ENCODE data around the gene DGAT2.

Gene DGAT2

GRCh38 chr11:75757651-75758050 is 10.9 kb upstream of the DGAT2 start:
- DNase-seq, result no peak

- DNase-seq, result no peak
Measured at GRCh38 chr11:75759832-75760231, 8.7 kb upstream of the DGAT2 start.

GRCh38 chr11:75760243-75760642 is 8.3 kb upstream of the DGAT2 start:
- no peak for DNase-seq

- DNase-seq, result peak; percentile 14
Measured at GRCh38 chr11:75760710-75761493, 7.7 kb upstream of the DGAT2 start.

- no peak for DNase-seq
Measured at GRCh38 chr11:75762158-75762557, 6.4 kb upstream of the DGAT2 start.

GRCh38 chr11:75762885-75763284 is 5.7 kb upstream of the DGAT2 start:
- no peak for DNase-seq

GRCh38 chr11:75763846-75764245 is 4.7 kb upstream of the DGAT2 start:
- no peak for DNase-seq

GRCh38 chr11:75765116-75765515 is 3.5 kb upstream of the DGAT2 start:
- DNase-seq, result no peak

- no peak for DNase-seq
Measured at GRCh38 chr11:75766443-75767227, 1.9 kb upstream of the DGAT2 start.

GRCh38 chr11:75767228-75767572 is 1.4 kb upstream of the DGAT2 start:
- DNase-seq, result no peak

- DNase-seq, result no peak
Measured at GRCh38 chr11:75767793-75768111, 826 bp upstream of the DGAT2 start.

- no peak for DNase-seq
Measured at GRCh38 chr11:75768909-75769771, 562 bp downstream of the DGAT2 start.

- DNase-seq, result no peak
Measured at GRCh38 chr11:75770102-75770501, 1.5 kb downstream of the DGAT2 start.

- peak; percentile 41 for DNase-seq
Measured at GRCh38 chr11:75771646-75772410, 3.2 kb downstream of the DGAT2 start.

- DNase-seq, result no peak
Measured at GRCh38 chr11:75773595-75774353, 5.2 kb downstream of the DGAT2 start.

GRCh38 chr11:75775056-75775455 is 6.5 kb downstream of the DGAT2 start:
- DNase-seq, result no peak

GRCh38 chr11:75776546-75776945 is 8.0 kb downstream of the DGAT2 start:
- DNase-seq, result no peak

GRCh38 chr11:75777461-75778110 is 9.0 kb downstream of the DGAT2 start:
- no peak for DNase-seq

- no peak for DNase-seq
Measured at GRCh38 chr11:75778962-75779361, 10.4 kb downstream of the DGAT2 start.

- no peak for DNase-seq
Measured at GRCh38 chr11:75779960-75780359, 11.4 kb downstream of the DGAT2 start.

GRCh38 chr11:75780888-75781287 is 12.3 kb downstream of the DGAT2 start:
- DNase-seq, result no peak

GRCh38 chr11:75781296-75781695 is 12.7 kb downstream of the DGAT2 start:
- DNase-seq, result no peak

Data from NCI-H226 (cell line).